Heart right ventricle (tissue), 16 donors: ENCODE data around the gene TRMU. TPM values are rescaled to one million over a fixed set of nuclear protein-coding genes. Genes with fewer than 3 reads are reported as not detected.

Experiments
- ATAC-seq, 8 donors: fragments of 200-7000 bp; cut with Tn5 transposase; one replicate each; pipeline ENCODE4 v1.9.1; 2020; ENCODE audit warnings: mild to moderate bottlenecking in 8 of 8, moderate library complexity in 8 of 8, moderate number of reproducible peaks in 1 of 8
- DNase-seq, 2 donors: peaks; one replicate each; pipeline ENCODE4 v3.0.0-alpha.2; 2020
- H3K27ac ChIP-seq, 10 donors: fragments of 200-600 bp; sonication (generic) in 2 of 10; one replicate each; pipeline versions ENCODE4 v1.5.0 to v1.8.0; 2020 to 2022; ENCODE audit warnings: mild to moderate bottlenecking in 3 of 10
- H3K27me3 ChIP-seq, 7 donors: fragments of 200-600 bp; one replicate each; pipeline ENCODE4 v1.8.0; 2021 to 2022; ENCODE audit warnings: mild to moderate bottlenecking in 2 of 7
- H3K36me3 ChIP-seq, 9 donors: fragments of 200-600 bp; sonication (generic) in 1 of 9; one replicate each; pipeline versions ENCODE4 v1.5.0 to v1.8.0; 2020 to 2022; ENCODE audit warnings: mild to moderate bottlenecking in 2 of 9
- H3K4me1 ChIP-seq, 9 donors: fragments of 200-600 bp; sonication (generic) in 1 of 9; one replicate each; pipeline versions ENCODE4 v1.5.0 to v1.8.0; 2020 to 2022; ENCODE audit warnings: mild to moderate bottlenecking in 4 of 9
- H3K4me3 ChIP-seq, 10 donors: fragments of 200-600 bp; sonication (generic) in 2 of 10; one replicate each; pipeline versions ENCODE4 v1.5.0 to v1.8.0; 2020 to 2022; ENCODE audit warnings: mild to moderate bottlenecking in 7 of 10, moderate library complexity in 2 of 10
- H3K9me3 ChIP-seq, 11 donors: fragments of 200-600 bp in 10 of 11; sonication (generic) in 2 of 11; one replicate each; pipeline versions ENCODE4 v1.5.0 to v1.8.0; 2013 to 2022; ENCODE audit warnings: mild to moderate bottlenecking in 2 of 11, control low read depth in 1 of 11, moderate library complexity in 1 of 11
- CTCF ChIP-seq, 9 donors: fragments of 200-600 bp; sonication (generic) in 2 of 9; IDR thresholded peaks; one replicate each; pipeline versions ENCODE4 v1.5.0 to v1.8.0; 2021 to 2022; ENCODE audit warnings: antibody characterized with exemption in 9 of 9, mild to moderate bottlenecking in 5 of 9, moderate library complexity in 1 of 9
- WGBS, 2 donors: extraction: QIAGEN DNeasy Blood & Tissue Kit; methylation state at CpG; one replicate each; pipeline ENCODE4 v1.1.7; 2013; ENCODE audit warnings: inconsistent platforms in 1 of 2; 5-methylcytosine and 5-hydroxymethylcytosine counted together
- intact Hi-C, 10 donors: fragments of 100-400 bp; cut with DNase I; formaldehyde crosslinking; loops; one replicate each; pipeline versions ENCODE4 v1.11.1 to v1.14.2; 2022
- polyA plus RNA-seq, 2 donors: library from polyadenylated mRNA; stranded (reverse); fragments of 200-250 nt; gene quantifications; one replicate each; pipeline ENCODE4 v1.2.3, GENCODE V29; 2013
- total RNA-seq, 10 donors: library from RNA; stranded (reverse); fragmentation: NEBNext Ultra II Directional in 3 of 10; extraction: Animal tissue kit (Norgen Biotek cat#: 25700) in 3 of 10; gene quantifications; one replicate each; pipeline versions ENCODE4 v1.2.1 to v1.2.4, GENCODE V29; 2021 to 2023
- donor health status: Arrhythmogenic right ventricular cardiomyopathy.
- donor health status: ischemic (EF 13 %, LVEDD 7.1; RV severe dilation, severe dysfunction).
- donor health status: healthy with polysubstance abuse.
- donor health status: DM: no; HTN: yes; CAD: no.
- donor health status: DM: no; HTN: no; CAD: no.
- donor health status: ischemic (EF 25% LVEDD 6.9; RV normal size, moderate dysfunction).
- donor health status: ischemic (EF 25% LVEDD 5.7; RV mildly dilated, moderate dysfunction).
- donor health status: healthy.
- donor health status: DM: yes; HTN: yes; CAD: no.
- donor health status: Ischemic cardiomyopathy.
- donor health status: ischemic (EF 35%, LVEDD 5.7; RV mildly dilated, moderate dysfunction).
- donor health status: nonischemic (EF 11% LVEDD 7.7; RV severe dilation, severe dysfunction).
- donor health status: DM: yes; HTN: yes; CAD: no.
- donor health status: PGD.
- donor health status: ischemic (EF 29% LVEDD 5.4; RV normal size, mild dysfunction).
- donor health status: nonischemic (EF 23%, LVEDD 6.1; RV moderate dilation, normal function).

The TRMU gene
- total and polyA plus RNA-seq, 12 donors, result 22.1 to 80.5 (median 31.1) TPM

GRCh38 chr22:46296257-46297150, 39.0 kb upstream of the TRMU start, which contains the start of gene GTSE1:
GTSE1 (plus strand) TSS chr22:46296870; CDS start chr22:46297401, 531 bp downstream.
- Histone ChIP-seq H3K4me1 (peaks cover 11 to 45% (median 18%) of the 10 kb centered on the region in 9 donors), H3K9me3 (peaks cover 0 to 8% (median 0%) of the 10 kb centered on the region in 11 donors), H3K4me3 (peak within 1 kb of the TSS; percentile 43 to 76 (median 63)), H3K27ac (peak within 1 kb of the TSS; percentile 89 to 97 (median 91)), H3K27me3 (no peaks in the 10 kb centered on the region), H3K36me3 (peaks cover 0 to 27% (median 20%) of the 10 kb centered on the region in 9 donors)
- 1 to 2% methylated on average over 73 to 76 of the region's 76 CpGs for WGBS, 2 donors
- DNase-seq, result peak; percentile 97 to 99
- intact Hi-C loops, result loop anchor here in 4 of 10 donors (5.0 kb wide), 5 partner anchors 44 to 284 kb away; partner anchors contain the start of gene CDPF1 (in 2 of the 4)
- ATAC-seq, result peak; percentile 97 to 99 (median 98)
- peak in 6 of 9 donors; percentile 26 to 62 (median 49) for TF ChIP-seq CTCF (IDR thresholded peaks at IDR 0.05)

GRCh38 chr22:46297151-46297812, 38.2 kb upstream of the TRMU start:
- peaks cover 0 to under 1% (median 0%) of the 10 kb centered on the region in 11 donors for H3K9me3 ChIP-seq
- peak overlapping the region in 2 of 10 donors; percentile 35 to 96 for H3K27ac ChIP-seq
- no peak for TF ChIP-seq CTCF (IDR thresholded peaks at IDR 0.05)
- peak overlapping the region; percentile 32 to 76 (median 63) for H3K4me3 ChIP-seq
- peaks cover 11 to 45% (median 18%) of the 10 kb centered on the region in 9 donors for H3K4me1 ChIP-seq
- WGBS, 2 donors, result 6% methylated on average over 32 of the region's 32 CpGs
- DNase-seq, result no peak
- H3K27me3 ChIP-seq, result no peaks in the 10 kb centered on the region
- peaks cover 0 to 19% (median 12%) of the 10 kb centered on the region in 9 donors for H3K36me3 ChIP-seq
- ATAC-seq, result peak in 2 of 8 donors; percentile 3 to 15
- intact Hi-C loops, result loop anchor here in 4 of 10 donors (5.0 kb wide), 5 partner anchors 45 to 285 kb away; partner anchors contain the start of gene CDPF1 (in 2 of the 4)

GRCh38 chr22:46299101-46299500, 36.4 kb upstream of the TRMU start:
- H3K4me1 ChIP-seq, result peaks cover 11 to 34% (median 18%) of the 10 kb centered on the region in 9 donors
- DNase-seq, result no peak
- whole genome bisulfite sequencing, 2 donors, result 78 to 79% methylated on average over 13 of the region's 13 CpGs

More at GRCh38 chr22:46299101-46299500, 36.4 kb upstream of the TRMU start:
- Histone ChIP-seq H3K27ac (no peak overlapping the region), H3K4me3 (peak overlapping the region in 2 of 10 donors; percentile 11 to 24), H3K36me3 (peaks cover 0 to 3% (median 0%) of the 10 kb centered on the region in 9 donors), H3K9me3 (no peaks in the 10 kb centered on the region), H3K27me3 (no peaks in the 10 kb centered on the region)
- TF ChIP-seq CTCF (IDR thresholded peaks at IDR 0.05), result no peak
- intact Hi-C loops, result loop anchor here in 4 of 10 donors (5.0 kb wide), 5 partner anchors 47 to 287 kb away; partner anchors contain the start of gene CDPF1 (in 2 of the 4)
- ATAC-seq, result no peak
